NCI-H2107 (cell line): ENCODE data around the gene TTLL5.

Experiments
- DNase-seq: peaks from one replicate; lab custom pipeline; 2025; lab: John Stamatoyannopoulos, UW

TTLL5 gene

DNA sequence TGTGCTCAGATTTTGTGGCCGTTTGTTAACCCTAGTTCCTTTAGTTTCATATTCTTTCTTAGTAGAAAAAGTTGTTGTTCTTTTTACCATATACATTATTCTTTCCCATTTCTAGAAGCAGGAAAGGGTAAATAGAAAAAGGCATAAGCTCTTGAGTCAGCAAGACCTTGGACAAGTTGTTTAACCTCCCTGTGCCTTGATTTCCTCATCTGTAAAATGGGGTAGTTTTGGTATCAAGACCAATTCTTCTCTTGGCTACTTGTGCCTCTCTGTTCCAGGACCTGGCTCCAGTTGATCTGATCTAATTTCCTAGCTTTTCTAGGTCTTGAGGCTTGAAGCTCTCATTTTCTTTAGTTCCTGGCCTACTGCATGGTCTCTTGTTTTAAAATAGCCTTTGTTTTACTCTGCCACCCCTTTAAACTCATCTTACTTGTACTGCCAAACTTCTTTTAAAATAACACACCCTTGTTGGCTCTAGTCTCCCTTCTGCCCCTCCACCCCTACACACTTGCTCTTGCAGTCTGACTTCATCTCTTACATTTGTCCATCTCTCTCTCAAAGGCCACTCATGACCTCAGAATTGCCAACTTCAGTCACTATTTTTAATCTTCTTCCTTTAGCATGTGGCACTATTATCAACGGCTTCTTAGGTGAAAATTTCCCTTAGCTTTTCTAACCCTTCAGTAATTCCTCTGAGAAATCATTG lies 143.7 kb downstream of the TTLL5 start:
- DNase-seq: no peak

GRCh38 chr14:75805646-75806045 lies 144.6 kb downstream of the TTLL5 start:
- no peak for DNase-seq

GRCh38 chr14:75806352-75806832 lies 145.3 kb downstream of the TTLL5 start:
- no peak for DNase-seq

DNA sequence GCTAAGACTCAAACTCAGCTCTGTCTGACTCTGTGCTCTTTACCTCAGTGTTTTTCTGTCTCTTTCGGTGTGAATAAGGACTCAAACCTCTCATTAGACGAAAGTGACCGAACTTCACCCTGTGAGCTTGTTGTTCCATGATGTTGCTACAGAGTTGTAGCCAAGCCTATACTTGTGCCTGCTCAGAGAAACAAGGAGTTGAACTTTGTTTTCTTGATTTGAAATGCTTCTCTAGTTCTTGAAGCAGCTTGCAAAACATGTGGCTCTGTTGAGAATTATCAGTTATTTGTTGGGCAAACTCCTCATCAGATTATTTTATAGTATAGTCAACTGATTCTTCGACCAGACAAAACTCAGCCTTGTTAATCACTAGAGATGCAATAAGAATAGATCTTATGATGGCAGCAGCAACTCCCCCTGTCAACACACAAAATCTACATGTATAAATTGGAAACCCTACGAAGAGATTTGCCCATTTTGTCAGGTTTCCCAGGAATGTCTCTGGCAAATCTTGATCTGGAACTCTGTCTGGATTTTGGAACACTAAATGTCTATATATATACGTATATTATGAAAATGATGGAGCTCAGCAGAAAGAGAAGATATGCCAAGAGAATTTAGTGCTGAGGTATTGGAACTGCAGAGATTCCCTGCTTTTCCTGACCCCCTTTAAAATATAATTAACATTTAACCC lies 146.8 kb downstream of the TTLL5 start:
- DNase-seq: no peak

DNA sequence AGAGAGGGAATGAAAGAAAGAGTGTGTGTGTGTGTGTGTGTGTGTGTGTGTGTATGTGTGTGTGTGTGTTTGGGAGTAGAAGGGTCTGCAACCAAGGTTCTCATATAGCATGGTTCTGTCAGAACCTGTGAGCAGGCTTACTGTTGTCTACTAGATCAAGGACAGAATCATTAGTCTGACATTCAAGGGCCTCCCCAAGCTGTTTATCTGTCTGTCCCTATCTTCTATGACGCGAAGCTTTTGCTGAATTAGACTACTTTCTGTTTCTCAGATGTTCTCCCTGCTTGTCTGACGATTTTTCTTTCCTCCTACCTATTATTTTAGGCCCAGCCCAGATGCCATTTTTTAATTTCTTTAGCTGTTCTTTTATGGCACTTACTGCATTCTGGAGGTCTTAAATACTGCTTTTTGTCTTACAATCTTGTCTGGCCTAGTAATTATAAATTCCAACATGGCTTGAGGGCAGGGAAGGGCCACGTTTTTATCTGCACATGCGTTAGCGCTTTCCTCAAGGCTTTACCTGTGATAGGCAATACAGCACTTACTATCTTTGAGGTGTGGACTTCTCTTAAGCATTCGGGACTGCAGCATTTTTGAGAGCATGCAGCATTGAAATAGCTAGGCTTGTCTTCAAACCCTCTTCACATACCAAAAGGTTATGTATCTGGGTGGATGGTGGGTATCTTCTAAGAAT lies 150.2 kb downstream of the TTLL5 start:
- DNase-seq: no peak

GRCh38 chr14:75811872-75812499 lies 150.9 kb downstream of the TTLL5 start:
- no peak for DNase-seq

- DNase-seq: no peak
Measured at GRCh38 chr14:75812622-75813021, 151.6 kb downstream of the TTLL5 start.

DNA sequence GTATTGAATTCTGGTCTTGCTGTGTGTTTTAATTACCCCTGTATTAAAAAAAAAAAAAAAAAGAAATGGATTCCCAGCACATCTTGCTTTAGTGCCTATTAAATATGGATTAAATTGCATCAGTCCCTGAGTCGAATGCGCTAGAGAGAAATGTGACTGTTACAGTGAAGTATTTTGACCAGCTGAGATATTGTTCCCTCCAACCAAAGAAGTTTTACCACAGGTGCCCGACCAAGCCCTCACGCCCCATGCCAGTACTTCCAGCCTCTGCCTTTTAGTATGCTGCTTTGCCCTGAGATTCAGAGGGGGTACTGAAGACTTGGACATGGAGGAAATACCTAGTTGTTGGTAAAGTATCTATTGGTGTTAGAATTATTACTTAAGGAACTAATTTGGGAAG lies 159.7 kb downstream of the TTLL5 start:
- DNase-seq: no peak

DNA sequence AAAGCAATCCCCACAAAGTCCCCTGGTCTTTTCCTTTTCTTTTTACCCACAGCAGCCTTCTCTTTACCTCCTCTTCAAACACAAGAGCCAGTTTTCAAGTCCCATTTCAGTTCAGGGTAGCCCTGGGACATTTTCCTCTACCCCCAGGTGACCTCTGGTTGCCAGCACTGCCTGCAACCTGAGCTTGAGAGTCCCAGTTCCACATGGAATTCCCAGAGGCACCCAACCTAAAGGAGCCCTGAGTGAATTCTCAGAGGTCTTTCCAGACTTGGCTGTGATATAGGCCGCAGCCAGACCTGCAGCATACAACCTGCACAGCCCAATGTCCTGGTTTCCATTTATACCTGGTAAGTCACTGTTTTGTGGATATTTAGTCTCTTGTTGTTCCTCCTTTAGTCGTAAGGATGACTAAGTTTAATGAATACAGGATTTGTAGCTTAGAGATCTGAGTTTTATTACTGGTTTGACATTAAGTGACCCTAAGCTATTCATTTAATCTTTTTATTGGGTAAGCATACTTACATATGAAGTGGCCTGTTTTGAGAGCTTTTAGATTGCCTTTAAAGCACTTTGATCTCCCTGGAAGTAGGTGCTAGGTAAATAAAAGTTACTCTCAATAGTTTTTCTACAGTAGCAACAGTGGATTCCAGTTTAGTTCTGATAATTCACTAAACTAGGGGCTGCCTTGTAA lies 160.9 kb downstream of the TTLL5 start:
- DNase-seq: peak; percentile 43

DNA sequence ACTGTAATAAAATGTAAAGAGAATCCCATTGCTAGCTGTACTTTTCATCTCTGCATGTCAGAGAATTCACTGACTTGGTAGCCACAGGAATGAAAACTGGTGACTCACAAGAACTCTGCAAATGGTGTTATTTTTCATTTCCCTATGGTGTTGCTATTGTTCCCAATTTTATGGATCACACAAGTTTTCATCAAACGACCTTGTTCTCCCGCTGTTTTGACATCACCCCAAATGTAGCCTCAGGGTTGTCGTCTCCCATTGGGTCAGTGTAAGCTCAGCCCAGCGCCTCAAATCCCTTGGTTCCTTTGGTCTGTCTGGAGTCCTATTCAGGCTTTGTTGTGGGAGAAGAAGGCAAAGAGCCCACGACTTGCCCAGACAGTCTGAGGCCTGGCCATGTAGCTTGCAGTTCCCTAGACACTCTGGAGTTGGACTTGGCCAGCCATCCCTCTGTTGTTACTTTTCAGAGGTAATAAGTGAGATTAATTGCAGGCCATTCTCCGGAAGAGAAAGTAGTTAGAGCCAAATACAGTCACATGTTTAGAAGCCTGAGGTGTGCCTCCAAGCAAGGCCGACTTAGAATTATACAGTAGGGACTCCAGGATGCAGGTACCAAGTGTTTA lies 161.6 kb downstream of the TTLL5 start:
- no peak for DNase-seq

DNA sequence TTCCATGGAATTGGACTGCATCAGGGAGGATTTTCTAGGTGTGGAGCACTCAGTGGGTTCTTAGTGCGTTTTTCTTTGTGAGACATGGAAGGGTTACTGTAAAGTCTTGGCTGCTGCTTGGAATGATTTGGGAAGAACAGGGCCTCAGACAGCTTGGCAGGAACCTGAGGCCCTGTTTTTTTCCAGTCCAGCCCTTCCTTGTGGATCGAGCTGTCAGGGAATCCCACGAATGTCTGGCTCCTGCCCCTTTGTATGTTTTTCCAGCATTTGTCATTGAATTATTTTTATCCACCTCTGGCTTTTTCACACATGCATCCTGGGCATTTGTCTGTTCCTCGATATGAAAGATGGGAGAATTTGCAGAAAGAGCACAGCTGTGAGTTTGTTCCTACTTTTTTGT lies 162.3 kb downstream of the TTLL5 start:
- no peak for DNase-seq

- no peak for DNase-seq
Measured at GRCh38 chr14:75824318-75824717, 163.3 kb downstream of the TTLL5 start.

GRCh38 chr14:75825147-75825592 lies 164.1 kb downstream of the TTLL5 start:
- no peak for DNase-seq

DNA sequence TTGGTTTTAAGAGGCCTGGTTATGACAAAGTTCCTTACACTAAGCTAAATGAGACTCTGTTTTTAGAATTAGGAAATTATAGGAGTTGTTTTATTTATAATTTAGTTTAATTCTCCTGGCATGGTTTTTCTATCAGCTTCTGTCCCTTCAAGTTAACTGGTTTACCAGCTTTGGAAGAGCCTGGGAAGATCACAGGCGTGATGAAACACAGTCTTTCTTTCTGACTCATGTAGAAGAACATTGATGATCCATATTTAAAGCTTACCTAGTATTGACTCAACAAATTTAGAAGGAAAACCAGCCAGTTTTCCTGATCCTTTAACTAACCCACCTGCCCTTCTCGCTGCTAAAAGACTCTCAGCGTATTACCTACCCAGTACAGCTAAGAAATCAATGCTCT lies 165.6 kb downstream of the TTLL5 start:
- DNase-seq: no peak

DNA sequence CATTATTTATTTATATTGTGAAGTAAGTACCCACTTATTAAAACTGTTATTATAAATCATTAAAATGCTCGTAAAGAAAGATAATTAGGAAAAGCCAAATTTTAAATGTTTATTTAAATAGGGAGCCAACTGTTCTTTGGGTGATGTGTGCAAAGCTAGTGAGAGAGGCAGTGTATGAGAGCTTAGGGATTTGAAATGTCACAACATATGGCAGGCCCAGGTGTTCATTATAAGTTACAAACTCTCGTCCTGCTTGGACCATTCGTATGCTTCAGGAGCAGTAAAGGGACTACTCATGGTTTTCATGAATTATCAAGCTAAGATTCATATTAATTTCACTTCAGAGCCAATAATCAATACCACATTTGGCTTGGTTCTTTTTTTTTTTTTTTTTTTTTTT lies 166.3 kb downstream of the TTLL5 start:
- no peak for DNase-seq

- DNase-seq: no peak
Measured at GRCh38 chr14:75829316-75829715, 168.3 kb downstream of the TTLL5 start.

DNA sequence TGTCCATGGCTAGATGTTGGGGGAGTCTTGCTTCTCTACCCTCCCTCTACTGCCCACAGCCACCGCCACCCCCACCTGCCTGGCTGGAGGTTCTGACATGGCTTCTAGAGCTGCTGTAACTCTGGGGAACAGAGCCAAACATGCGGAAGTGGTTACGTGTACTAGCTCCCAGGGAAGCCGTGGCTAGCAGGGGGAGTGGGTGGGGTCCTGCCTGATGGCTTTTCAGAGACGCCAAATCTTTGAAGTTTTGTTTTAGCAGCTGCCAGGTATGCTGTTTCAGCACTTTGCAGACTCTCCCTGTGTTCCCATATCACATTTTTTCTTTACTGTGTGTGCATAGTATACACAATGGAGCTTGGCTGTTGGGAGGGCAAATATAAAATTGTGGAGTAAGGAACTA lies 170.4 kb downstream of the TTLL5 start:
- DNase-seq: no peak

- no peak for DNase-seq
Measured at GRCh38 chr14:75831952-75832351, 170.9 kb downstream of the TTLL5 start.

GRCh38 chr14:75832621-75833297 lies 171.7 kb downstream of the TTLL5 start:
- no peak for DNase-seq

GRCh38 chr14:75833326-75834020 lies 172.4 kb downstream of the TTLL5 start:
- DNase-seq: no peak
